Islet of Langerhans (tissue), 1 donor: ENCODE measurements around the gene HMCN2.

Experiments used
- FAIRE-seq: peaks from one replicate; lab custom pipeline; 2011; peaks lifted over from hg19 to GRCh38; lab: Jason Lieb, UNC

HMCN2 gene

GRCh38 chr9:130265431-130266235 lies at the start of gene HMCN2:
Gene HMCN2, plus strand, starts transcription at chr9:130265760. Its CDS starts 119 bp downstream, at chr9:130265879.
- no peak for FAIRE-seq

- FAIRE-seq: no peak
These were observed 47.7 kb upstream of the HMCN2 start for GRCh38 chr9:130217838-130218237.

- FAIRE-seq: no peak
These were observed 45.9 kb upstream of the HMCN2 start for GRCh38 chr9:130219661-130220096.

- no peak for FAIRE-seq
These were observed 45.2 kb upstream of the HMCN2 start for GRCh38 chr9:130220352-130220751.

GRCh38 chr9:130222833-130223232 lies 42.7 kb upstream of the HMCN2 start:
- no peak for FAIRE-seq

- FAIRE-seq: no peak
These were observed 40.5 kb upstream of the HMCN2 start for GRCh38 chr9:130225071-130225470.

GRCh38 chr9:130225586-130225985 lies 40.0 kb upstream of the HMCN2 start:
- FAIRE-seq: no peak

GRCh38 chr9:130226112-130226511 lies 39.4 kb upstream of the HMCN2 start:
- no peak for FAIRE-seq

- no peak for FAIRE-seq
These were observed 37.7 kb upstream of the HMCN2 start for GRCh38 chr9:130227833-130228232.

GRCh38 chr9:130229759-130230158 lies 35.8 kb upstream of the HMCN2 start:
- no peak for FAIRE-seq

- FAIRE-seq: no peak
These were observed 34.9 kb upstream of the HMCN2 start for GRCh38 chr9:130230631-130231030.

- FAIRE-seq: no peak
These were observed 32.5 kb upstream of the HMCN2 start for GRCh38 chr9:130232899-130233586.

- no peak for FAIRE-seq
These were observed 32.0 kb upstream of the HMCN2 start for GRCh38 chr9:130233587-130233945.

GRCh38 chr9:130234340-130235260 lies 31.0 kb upstream of the HMCN2 start:
- FAIRE-seq: no peak

- FAIRE-seq: no peak
These were observed 29.8 kb upstream of the HMCN2 start for GRCh38 chr9:130235558-130236435.

GRCh38 chr9:130236436-130236985 lies 29.0 kb upstream of the HMCN2 start:
- FAIRE-seq: no peak

- no peak for FAIRE-seq
These were observed 28.5 kb upstream of the HMCN2 start for GRCh38 chr9:130237076-130237475.

- FAIRE-seq: no peak
These were observed 27.6 kb upstream of the HMCN2 start for GRCh38 chr9:130237763-130238524.

GRCh38 chr9:130239363-130239695 lies 26.2 kb upstream of the HMCN2 start:
- no peak for FAIRE-seq

- FAIRE-seq: no peak
These were observed 25.8 kb upstream of the HMCN2 start for GRCh38 chr9:130239741-130240241.
